GM12865 (cell line): ENCODE measurements around the gene TBC1D25.
"Not testable (repeated sequence)": the region's sequence is repeated elsewhere in the genome, so short reads cannot be mapped to it uniquely, and the experiment has no call there.

ENCODE experiments used
- DNase-seq: peaks from one replicate; pipeline ENCODE4 v3.0.0; 2010; ENCODE audit warnings: low read depth
- H3K4me3 ChIP-seq: 2 replicates; pipeline ENCODE4 v1.5.1; 2011; ENCODE audit warnings: mild to moderate bottlenecking, low read depth, low read length, control low read depth
- CTCF ChIP-seq: IDR thresholded peaks from 2 replicates; pipeline ENCODE4 v1.5.1; 2011; ENCODE audit warnings: low read length, control low read depth, low read depth, inconsistent platforms; ENCODE audit not compliant: insufficient read depth; ENCODE audit errors: missing control alignments

Gene TBC1D25

GRCh38 chrX:48538641-48539344 lies 721 bp upstream of the TBC1D25 start:
- TF ChIP-seq CTCF = no peak
- DNase-seq = no peak
- peak overlapping the region; percentile 41 for H3K4me3 ChIP-seq

- TF ChIP-seq CTCF = no peak
- peak overlapping the region; percentile 72 for H3K4me3 ChIP-seq
- peak; percentile 69 for DNase-seq
These were observed 488 bp downstream of the TBC1D25 start for GRCh38 chrX:48540028-48540375.

GRCh38 chrX:48540480-48540879 lies 966 bp downstream of the TBC1D25 start:
- H3K4me3 ChIP-seq = peak overlapping the region; percentile 72
- DNase-seq = no peak
- TF ChIP-seq CTCF = no peak

DNA sequence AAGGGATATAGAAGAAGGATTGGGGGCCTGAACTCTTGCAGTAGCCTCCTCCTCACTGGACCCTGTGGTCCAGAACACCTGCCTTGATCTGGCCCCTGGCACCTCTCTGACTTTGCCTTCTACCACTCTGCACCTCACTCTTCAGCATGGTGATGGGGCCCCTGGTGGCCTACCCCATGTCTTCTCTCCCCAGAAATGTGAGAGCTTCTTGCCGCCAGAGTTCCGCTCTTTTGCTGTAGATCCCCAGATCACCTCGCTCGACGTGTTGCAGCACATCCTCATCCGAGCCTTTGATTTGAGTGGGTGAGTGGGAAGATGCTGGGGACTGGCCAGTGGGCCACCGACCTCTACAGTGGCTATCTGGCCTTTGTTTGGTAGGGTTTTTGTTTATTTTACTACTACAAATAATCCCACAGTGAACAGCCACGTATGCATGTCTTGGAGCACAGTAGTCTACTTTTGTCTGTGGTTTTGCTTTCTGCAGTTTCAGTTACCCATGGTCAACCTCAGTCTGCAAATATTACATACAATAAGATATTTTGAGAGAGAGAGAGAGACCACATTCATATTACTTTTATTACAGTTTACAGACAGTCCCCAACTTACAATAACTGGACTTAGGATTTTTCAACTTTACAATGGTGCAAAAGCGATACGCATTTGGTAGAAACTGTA lies 1.8 kb downstream of the TBC1D25 start:
- no peak for TF ChIP-seq CTCF
- DNase-seq = peak; percentile 68
- H3K4me3 ChIP-seq = peak overlapping the region; percentile 72

DNA sequence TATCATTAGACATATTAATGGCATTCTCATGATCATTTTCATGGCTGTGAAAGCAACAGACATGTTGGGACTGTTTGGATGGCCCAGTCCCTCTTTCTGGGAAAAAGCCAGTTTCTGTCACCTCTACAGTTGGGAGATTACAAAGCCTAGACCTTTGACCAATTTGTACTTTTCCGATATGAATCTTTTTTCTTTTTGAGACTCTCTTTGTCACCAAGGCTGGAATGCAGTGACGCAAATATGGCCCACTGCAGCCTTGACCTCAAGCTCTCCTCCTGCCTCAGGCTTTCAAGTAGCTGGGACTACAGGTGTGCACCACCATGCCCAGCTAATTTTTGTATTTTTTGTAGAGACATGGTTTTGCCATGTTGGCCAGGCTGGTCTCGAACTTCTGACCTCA lies 9.4 kb downstream of the TBC1D25 start:
- no peak overlapping the region for H3K4me3 ChIP-seq
- no peak for TF ChIP-seq CTCF
- no peak for DNase-seq

- not testable (repeated sequence) for DNase-seq, H3K4me3 ChIP-seq
These were observed 16.3 kb downstream of the TBC1D25 start for GRCh38 chrX:48555731-48556325.

DNA sequence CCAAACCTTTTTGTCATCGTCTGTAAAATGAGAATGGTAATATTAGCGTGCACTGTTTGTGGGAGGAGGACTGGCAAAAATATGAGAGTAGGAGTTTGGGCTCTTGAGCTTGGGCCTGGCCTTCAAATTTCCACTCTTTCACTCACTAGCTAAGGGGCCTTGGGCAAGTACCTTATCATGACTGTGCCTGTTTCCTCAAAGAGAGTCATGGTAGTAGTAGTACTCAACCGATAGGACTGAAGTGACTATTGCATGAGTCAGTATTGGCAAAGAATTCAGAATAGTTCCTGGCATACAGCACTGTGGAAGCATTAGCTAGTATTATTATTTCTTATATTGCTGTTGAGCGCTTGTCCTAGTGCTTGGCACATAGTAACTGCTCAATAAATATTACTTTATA lies 18.8 kb downstream of the TBC1D25 start:
- DNase-seq = no peak
- TF ChIP-seq CTCF = no peak
- H3K4me3 ChIP-seq = no peak overlapping the region
